Stimulated activated naive CD8-positive, alpha-beta T cell treated with anti-CD3 and anti-CD28 coated beads, Interleukin-15, amount 100 ng/mL, for 72 hours (primary cell): ENCODE data around the gene APOH.
A peak's percentile ranks its signal among the peaks of the same experiment; 100 is the strongest.

Experiments
- ATAC-seq: fragments of 150-1000 bp; cut with Tn5 transposase; 2 replicates; pipeline ENCODE4 v1.10.0; 2021; ENCODE audit warnings: mild to moderate bottlenecking, moderate library complexity
- DNase-seq, 2 donors: peaks; one replicate each; pipeline ENCODE4 v3.0.0; 2021 to 2022
- H3K27ac Mint-ChIP-seq, 2 donors: one replicate each; pipeline ENCODE4 v1.8.0; 2022; ENCODE audit warnings: mild to moderate bottlenecking in 2 of 2, mixed read lengths in 2 of 2, moderate library complexity in 2 of 2
- H3K27me3 Mint-ChIP-seq: one replicate; pipeline ENCODE4 v1.8.0; 2022; ENCODE audit warnings: mixed read lengths
- H3K4me1 Mint-ChIP-seq: one replicate; pipeline ENCODE4 v1.8.0; 2022; ENCODE audit warnings: mild to moderate bottlenecking, mixed read lengths
- H3K4me3 Mint-ChIP-seq, 2 donors: one replicate each; pipeline ENCODE4 v1.8.0; 2022; ENCODE audit warnings: mild to moderate bottlenecking in 2 of 2, mixed read lengths in 2 of 2, moderate library complexity in 1 of 2
- H3K9me3 Mint-ChIP-seq, 2 donors: one replicate each; pipeline ENCODE4 v1.8.0; 2022; ENCODE audit warnings: mixed read lengths in 2 of 2

Gene APOH

GRCh38 chr17:66221343-66221742 lies 7.9 kb downstream of the APOH start:
- no peak overlapping the region for H3K4me3 Mint-ChIP-seq
- H3K27ac Mint-ChIP-seq = no peak overlapping the region
- H3K4me1 Mint-ChIP-seq = no peaks in the 10 kb centered on the region
- no peaks in the 10 kb centered on the region for H3K9me3 Mint-ChIP-seq
- ATAC-seq = no peak
- peaks cover 7% of the 10 kb centered on the region for H3K27me3 Mint-ChIP-seq
- DNase-seq = no peak

DNA sequence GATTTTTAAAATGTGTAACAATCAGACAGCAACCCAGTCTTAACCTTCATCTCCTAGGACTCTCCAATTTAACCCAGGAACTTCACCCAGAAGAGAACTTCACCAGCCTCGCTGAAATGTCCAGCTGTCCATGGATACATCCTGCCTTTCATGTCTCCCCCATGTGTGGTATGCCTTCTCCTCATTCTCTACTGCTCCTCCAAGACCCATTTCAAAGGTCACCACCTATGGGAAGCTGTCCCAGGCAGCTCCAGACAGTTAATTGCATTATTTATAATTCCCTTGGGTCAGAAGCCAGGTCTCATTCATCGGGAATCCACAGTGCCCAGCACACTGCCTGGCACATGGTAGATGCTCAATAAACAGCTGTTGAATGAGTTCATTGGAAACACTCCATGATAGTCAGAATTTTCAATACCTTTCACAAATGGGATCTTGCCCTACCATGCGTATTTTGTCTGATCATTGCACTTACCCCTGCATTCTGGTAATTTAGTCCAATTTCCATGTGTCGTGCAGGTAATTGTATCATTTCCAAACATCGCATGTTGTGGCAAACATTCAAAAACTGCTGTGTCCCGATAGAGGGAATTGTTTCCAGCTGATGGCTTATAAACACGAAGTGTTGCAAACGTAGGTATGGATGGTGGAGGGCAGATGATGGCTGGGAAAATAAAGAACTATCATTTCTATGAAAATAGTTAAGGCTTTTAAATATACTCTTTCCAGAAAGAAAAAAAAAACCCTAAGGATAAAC lies 9.0 kb downstream of the APOH start:
- DNase-seq (no peak), ATAC-seq (no peak)
- Mint-ChIP-seq H3K27ac (peak overlapping the region in 1 of 2 donors; percentile 33), H3K9me3 (no peaks in the 10 kb centered on the region), H3K4me1 (no peaks in the 10 kb centered on the region), H3K27me3 (peaks cover 7% of the 10 kb centered on the region), H3K4me3 (no peak overlapping the region)

DNA sequence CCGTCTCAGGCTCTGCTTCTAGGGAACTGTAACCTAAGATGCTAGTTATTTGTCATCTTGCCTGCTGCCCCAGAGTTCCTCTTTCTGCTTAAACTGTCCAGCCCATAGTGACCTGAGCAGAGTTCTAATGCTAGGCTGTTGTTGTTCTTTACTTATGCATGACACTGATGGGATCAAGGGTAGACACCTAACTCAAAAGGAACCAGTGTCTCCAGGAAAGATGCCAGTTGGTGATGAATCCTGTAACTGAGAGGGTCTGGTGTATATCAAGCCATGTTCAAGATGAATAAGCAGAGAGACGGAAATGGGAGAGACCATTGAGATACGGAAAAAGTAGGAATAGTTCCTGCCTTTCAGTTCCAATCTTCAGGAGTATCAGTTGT lies 13.7 kb downstream of the APOH start:
- no peak overlapping the region for H3K4me3 Mint-ChIP-seq
- ATAC-seq = no peak
- no peaks in the 10 kb centered on the region for H3K9me3 Mint-ChIP-seq
- H3K4me1 Mint-ChIP-seq = no peaks in the 10 kb centered on the region
- H3K27me3 Mint-ChIP-seq = peaks cover 8% of the 10 kb centered on the region
- no peak for DNase-seq
- no peak overlapping the region for H3K27ac Mint-ChIP-seq

DNA sequence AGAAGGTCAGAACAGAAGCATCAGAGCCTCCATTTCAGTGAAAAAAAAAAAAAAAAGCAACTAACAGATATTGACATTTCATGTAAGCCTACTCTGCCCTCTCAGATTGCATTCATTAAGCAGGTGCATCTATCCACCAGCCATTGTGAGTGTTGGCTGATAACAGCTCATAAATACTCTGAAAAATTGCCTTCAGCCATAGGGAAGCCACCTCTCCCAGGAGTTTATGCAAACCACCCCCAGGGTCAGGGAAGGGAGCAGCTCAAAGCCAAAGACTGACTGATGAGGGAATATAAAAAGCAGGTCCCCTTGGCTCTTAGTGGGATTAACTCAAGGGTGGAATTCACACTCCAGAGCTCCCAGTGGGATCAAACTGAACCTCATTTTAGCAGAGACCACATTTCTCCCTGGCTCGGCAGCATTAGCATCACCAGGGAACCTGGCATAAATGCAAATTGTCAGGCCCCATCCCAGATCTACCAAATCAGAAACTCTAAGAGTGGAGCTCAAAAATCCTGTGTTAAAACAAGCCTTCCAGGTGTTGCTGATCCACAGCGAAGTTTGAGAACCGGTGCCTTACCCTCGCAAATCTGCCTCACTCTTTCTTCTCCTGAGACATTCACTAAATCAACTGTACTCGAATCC lies 14.2 kb downstream of the APOH start:
- ATAC-seq = no peak
- DNase-seq = no peak
- Mint-ChIP-seq H3K4me1 (no peaks in the 10 kb centered on the region), H3K4me3 (no peak overlapping the region), H3K27me3 (peaks cover 8% of the 10 kb centered on the region), H3K27ac (no peak overlapping the region), H3K9me3 (no peaks in the 10 kb centered on the region)

DNA sequence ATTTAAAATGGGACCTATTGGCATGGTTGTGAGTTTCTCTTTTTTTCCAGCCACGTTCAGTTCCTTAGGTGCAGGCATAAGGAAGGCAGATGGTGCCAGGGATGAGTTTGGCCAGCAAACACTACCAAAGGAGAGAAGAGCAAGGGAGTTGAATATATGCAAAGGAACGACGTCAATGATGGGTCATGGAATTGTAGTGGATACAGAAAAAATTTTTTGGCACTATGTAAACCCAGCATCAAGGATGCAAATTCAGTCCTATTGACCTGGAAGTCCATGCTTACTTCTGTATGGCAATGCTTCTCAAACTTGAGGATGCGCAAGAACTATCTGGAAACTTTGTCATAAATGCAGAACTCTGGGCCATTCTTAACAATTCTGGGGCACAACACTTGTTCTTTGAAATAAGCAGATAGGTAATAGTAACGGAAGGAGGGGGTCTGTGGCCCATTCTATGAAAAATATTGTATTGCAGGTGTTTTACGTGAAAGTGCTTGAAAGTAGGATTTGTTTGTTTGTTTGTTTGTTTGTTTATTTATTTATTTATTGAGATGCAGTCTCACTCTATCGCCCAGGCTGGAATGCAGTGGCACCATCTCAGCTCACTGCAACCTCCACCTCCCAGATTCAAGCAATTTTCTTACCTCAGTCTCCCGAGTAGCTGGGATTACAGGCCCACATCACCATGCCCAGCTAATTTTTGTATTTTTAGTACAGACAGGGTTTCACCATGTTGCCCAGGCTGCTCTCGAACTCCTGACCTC lies 18.0 kb downstream of the APOH start:
- no peaks in the 10 kb centered on the region for H3K4me1 Mint-ChIP-seq
- H3K27me3 Mint-ChIP-seq = peaks cover 9% of the 10 kb centered on the region
- no peak overlapping the region for H3K27ac Mint-ChIP-seq
- peaks cover 0 to 10% of the 10 kb centered on the region in 2 donors for H3K9me3 Mint-ChIP-seq
- H3K4me3 Mint-ChIP-seq = no peak overlapping the region
- ATAC-seq (no peak), DNase-seq (no peak)

DNA sequence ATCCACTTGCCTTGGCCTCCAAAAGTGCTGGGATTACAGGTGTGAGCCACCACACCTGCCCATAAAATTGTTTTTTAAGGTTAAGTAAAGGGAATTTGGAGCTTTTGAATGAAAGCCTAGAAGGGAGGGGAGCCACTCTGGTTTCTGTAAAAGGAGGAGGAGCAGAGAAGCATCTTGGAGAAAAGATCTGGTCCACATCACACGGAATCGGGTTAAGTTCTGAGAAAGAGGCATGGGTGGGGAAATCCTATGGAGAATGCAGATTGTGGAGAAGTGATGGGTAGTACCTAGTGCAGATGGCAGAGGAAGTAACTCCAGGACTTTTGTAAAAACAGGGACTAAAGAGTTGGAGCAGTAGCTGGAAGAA lies 19.0 kb downstream of the APOH start:
- Mint-ChIP-seq H3K27me3 (peaks cover 9% of the 10 kb centered on the region), H3K27ac (no peak overlapping the region)

GRCh38 chr17:66207936-66208335 lies 21.3 kb downstream of the APOH start:
- Mint-ChIP-seq H3K27ac (no peak overlapping the region), H3K27me3 (peaks cover 9% of the 10 kb centered on the region), H3K4me1 (no peaks in the 10 kb centered on the region), H3K4me3 (no peak overlapping the region), H3K9me3 (peaks cover 0 to 14% of the 10 kb centered on the region in 2 donors)
- DNase-seq = no peak
- no peak for ATAC-seq

More for the DNA sequence above, 19.0 kb downstream of the APOH start:
- Mint-ChIP-seq H3K9me3 (peaks cover 0 to 10% of the 10 kb centered on the region in 2 donors), H3K4me3 (no peak overlapping the region), H3K4me1 (no peaks in the 10 kb centered on the region)
- ATAC-seq (no peak), DNase-seq (no peak)

DNA sequence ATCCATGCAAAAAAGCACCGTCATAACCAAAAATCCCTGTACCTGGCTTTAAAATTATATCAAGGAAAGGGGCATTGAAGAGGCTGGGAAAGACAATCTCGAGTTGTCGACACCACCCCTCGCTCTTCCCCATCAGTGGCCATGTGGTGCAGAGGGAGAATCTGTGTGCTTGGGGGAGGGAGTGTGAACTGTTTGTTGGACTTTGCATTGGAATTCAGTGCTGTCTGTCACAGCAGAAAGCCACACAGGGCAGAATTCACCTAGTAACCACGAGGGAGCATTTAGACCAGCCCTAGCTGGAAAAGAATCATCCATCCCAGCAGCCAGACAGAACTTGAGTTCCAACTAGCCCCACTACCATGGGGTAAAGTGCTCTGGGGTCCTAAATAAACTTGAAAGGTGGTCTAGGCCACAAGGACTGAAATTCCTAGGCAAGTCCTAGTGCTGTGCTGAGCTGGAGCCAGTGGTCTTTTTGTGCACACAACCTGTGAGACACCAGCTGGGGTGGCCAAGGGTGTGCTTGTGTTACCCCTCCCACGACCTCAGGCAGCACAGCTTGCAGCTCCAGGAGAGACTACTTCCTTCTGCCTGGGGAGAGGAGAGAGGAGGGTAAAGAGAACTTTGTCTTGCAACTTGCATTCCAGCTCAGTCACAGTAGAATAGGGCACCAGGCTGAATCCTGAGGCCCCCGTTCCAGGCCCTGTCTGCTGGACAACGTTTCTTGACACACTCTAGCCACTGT lies 25.8 kb downstream of the APOH start:
- ATAC-seq (no peak), DNase-seq (no peak)
- H3K4me1 Mint-ChIP-seq = peaks cover 21% of the 10 kb centered on the region
- H3K27me3 Mint-ChIP-seq = no peaks in the 10 kb centered on the region
- H3K27ac Mint-ChIP-seq = no peak overlapping the region
- no peak overlapping the region for H3K4me3 Mint-ChIP-seq
- peaks cover 0 to 10% of the 10 kb centered on the region in 2 donors for H3K9me3 Mint-ChIP-seq

DNA sequence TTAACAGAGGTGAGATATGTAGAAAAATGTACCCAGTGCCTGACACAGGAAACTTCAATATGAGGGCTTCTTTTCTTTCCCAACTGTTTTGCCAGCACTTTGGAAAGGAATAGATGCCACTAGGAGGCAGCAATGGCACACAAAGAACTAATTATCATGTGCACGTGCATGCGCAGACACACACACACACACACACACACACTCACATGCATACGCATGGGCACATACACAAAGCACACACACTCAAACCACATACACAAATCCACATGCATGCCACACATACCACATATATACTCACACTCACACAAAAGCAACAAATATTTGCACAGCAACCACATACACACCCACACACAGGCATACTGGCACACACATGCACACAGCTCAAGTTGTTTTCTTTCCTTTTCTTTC lies 28.5 kb downstream of the APOH start:
- no peak overlapping the region for H3K4me3 Mint-ChIP-seq
- H3K27me3 Mint-ChIP-seq = no peaks in the 10 kb centered on the region
- no peak for ATAC-seq
- peaks cover 21% of the 10 kb centered on the region for H3K4me1 Mint-ChIP-seq
- H3K9me3 Mint-ChIP-seq = peaks cover 0 to 4% of the 10 kb centered on the region in 2 donors
- peak; percentile 10 to 38 for DNase-seq
- no peak overlapping the region for H3K27ac Mint-ChIP-seq

DNA sequence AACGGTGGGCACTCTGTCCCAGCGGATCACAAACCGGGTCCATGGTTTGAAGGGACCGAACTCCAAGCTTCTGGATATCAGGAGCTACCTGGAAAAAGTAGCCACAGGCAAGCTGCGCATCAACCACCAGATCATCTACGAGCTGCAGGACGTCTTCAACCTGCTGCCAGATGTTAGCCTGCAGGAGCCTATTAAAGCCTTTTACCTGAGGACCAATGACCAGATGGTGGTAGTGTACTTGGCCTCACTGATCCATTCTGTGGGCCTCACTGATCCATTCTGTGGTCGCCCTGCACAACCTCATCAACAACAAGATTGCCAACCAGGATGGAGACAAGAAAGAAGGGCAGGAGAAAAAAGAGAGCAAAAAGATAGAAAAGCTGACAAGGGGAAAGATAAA lies 31.0 kb downstream of the APOH start:
- ATAC-seq (no peak), DNase-seq (no peak)
- Mint-ChIP-seq H3K27me3 (no peaks in the 10 kb centered on the region), H3K4me3 (no peak overlapping the region), H3K9me3 (no peaks in the 10 kb centered on the region), H3K4me1 (peaks cover 21% of the 10 kb centered on the region), H3K27ac (no peak overlapping the region)

DNA sequence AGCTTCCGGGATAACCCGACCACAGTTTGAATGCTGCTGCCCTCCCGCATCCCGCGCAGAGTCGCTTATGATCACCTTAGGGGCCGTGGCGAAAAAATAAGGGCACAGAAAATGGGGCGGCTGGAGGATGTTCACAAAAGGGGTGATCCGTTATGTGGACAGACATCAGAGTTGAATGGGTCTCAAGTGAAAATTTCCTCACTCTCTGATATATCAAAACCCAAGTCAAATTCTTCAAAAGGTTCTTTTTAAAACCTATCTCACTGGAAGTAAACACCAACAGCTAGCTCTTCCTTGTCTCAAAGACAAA lies 36.9 kb downstream of the APOH start:
- DNase-seq (no peak), ATAC-seq (no peak)
- H3K27me3 Mint-ChIP-seq = no peaks in the 10 kb centered on the region
- no peaks in the 10 kb centered on the region for H3K9me3 Mint-ChIP-seq
- H3K27ac Mint-ChIP-seq = no peak overlapping the region
- H3K4me3 Mint-ChIP-seq = peak overlapping the region; percentile 85 to 87
- peaks cover 19% of the 10 kb centered on the region for H3K4me1 Mint-ChIP-seq

GRCh38 chr17:66191593-66192377 lies 37.4 kb downstream of the APOH start, which contains the start of gene CEP112:
CEP112 (minus strand) TSS chr17:66192133.
- Mint-ChIP-seq H3K4me1 (peaks cover 19% of the 10 kb centered on the region), H3K4me3 (peak within 1 kb of the TSS; percentile 85 to 87), H3K27ac (peak within 1 kb of the TSS; percentile 69 to 77), H3K27me3 (no peaks in the 10 kb centered on the region), H3K9me3 (no peaks in the 10 kb centered on the region)
- DNase-seq (peak; percentile 82 to 88), ATAC-seq (peak; percentile 86)

DNA sequence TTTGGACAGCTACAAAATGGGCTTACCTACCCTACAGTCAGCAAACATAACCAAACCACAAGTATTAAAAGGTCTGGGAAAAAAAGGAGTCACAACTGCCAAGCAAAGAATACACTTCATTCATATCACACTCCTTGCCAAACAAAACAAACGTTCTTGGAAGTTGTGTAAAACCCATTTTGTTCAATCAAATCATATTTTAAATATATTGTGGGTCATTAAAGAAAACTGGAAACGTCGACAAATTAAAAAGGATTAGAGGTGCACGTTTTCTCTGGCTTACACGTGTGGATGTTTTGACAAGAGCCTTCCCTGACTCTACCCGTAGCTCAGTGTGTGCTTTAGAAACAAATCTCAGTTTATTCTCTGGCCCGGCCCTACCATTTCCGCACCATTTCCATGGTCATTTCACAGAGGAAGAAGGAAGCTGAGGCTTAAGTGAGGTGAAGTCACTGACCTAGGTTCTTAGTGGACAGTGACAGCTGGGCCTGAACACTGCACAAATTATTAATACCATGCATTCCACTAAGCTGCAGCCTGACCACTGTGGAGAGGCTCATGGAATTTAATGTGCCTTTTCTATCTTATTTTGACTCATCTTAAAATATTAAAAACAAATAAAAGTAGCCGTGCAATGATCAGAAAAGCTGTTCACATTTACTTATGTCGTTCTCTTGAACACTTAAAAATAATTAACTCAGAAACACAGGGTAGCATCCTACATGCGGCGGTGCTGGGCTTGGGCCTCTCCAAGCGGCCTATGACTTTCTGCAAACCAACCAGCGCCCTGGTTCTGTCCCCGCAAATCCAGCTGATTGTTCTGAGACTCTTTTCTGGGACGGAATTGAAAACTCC lies 38.2 kb downstream of the APOH start:
- ATAC-seq = peak; percentile 24
- Mint-ChIP-seq H3K4me1 (peaks cover 19% of the 10 kb centered on the region), H3K27ac (peak overlapping the region; percentile 69 to 77), H3K27me3 (no peaks in the 10 kb centered on the region), H3K4me3 (peak overlapping the region; percentile 85 to 87), H3K9me3 (no peaks in the 10 kb centered on the region)
- no peak for DNase-seq

DNA sequence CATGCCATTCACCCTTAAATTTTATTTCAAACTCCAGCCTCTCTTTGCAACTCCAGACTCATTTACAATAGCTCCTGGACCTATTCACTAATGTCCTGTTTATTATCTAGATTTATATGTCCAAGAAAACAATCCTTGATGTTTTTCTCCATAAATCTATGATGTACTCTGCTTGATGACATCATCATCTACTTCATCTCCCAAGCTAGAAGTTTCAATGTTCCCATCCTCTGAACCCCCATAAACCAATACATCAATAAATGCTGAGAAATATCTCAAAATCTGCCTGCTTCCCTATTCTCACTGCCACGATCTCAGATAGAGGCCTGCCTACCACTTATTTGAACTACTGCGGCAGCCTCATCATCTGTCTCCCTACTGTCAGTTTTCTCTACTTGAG lies 41.5 kb downstream of the APOH start:
- no peaks in the 10 kb centered on the region for H3K27me3 Mint-ChIP-seq
- peaks cover 18% of the 10 kb centered on the region for H3K4me1 Mint-ChIP-seq
- H3K27ac Mint-ChIP-seq = no peak overlapping the region
- DNase-seq (no peak), ATAC-seq (no peak)
- no peaks in the 10 kb centered on the region for H3K9me3 Mint-ChIP-seq
- H3K4me3 Mint-ChIP-seq = no peak overlapping the region
